MCF 10A (cell line): ENCODE data around the gene CLEC16A. TPM values are rescaled to one million over a fixed set of nuclear protein-coding genes. Genes with fewer than 3 reads are reported as not detected.

Experiments used
- BruUV-seq: library from RNA; stranded (reverse); fragments of 400-500 nt; replicated peaks from 2 replicates; lab custom pipeline; 2021; lab: Mats Ljungman, UMichigan
- CTCF ChIA-PET: fragments of 300-600 bp; sonication (Branson Sonifier 250); formaldehyde crosslinking; extraction: SDS; loops from one replicate; lab custom pipeline; 2021; ENCODE audit warnings: antibody characterized with exemption, inconsistent platforms; lab: Yijun Ruan, JAX
- POLR2A ChIA-PET: fragments of 300-600, 350-650 bp; sonication (Branson Sonifier 250); formaldehyde crosslinking; extraction: SDS; loops from one replicate; lab custom pipeline; 2020; ENCODE audit warnings: antibody characterized with exemption, inconsistent platforms; lab: Yijun Ruan, JAX
- DNase-seq: peaks from one replicate; pipeline ENCODE4 v3.0.0-alpha.2; 2018; ENCODE audit not compliant: unreplicated experiment
- H3K27ac Mint-ChIP-seq: one replicate; pipeline ENCODE4 v1.8.0; 2022; ENCODE audit warnings: mild to moderate bottlenecking, low read depth, mixed read lengths; ENCODE audit not compliant: unreplicated experiment
- H3K27me3 Mint-ChIP-seq: one replicate; pipeline ENCODE4 v1.8.0; 2022; ENCODE audit warnings: mixed read lengths; ENCODE audit not compliant: insufficient read depth, unreplicated experiment
- H3K36me3 Mint-ChIP-seq: one replicate; pipeline ENCODE4 v1.8.0; 2022; ENCODE audit warnings: mild to moderate bottlenecking, moderate library complexity, mixed read lengths; ENCODE audit not compliant: insufficient read depth, unreplicated experiment
- H3K4me1 Mint-ChIP-seq: one replicate; pipeline ENCODE4 v1.8.0; 2022; ENCODE audit warnings: mixed read lengths; ENCODE audit not compliant: insufficient read depth, unreplicated experiment
- H3K4me3 Mint-ChIP-seq: one replicate; pipeline ENCODE4 v1.8.0; 2022; ENCODE audit warnings: mild to moderate bottlenecking, moderate library complexity, mixed read lengths; ENCODE audit not compliant: unreplicated experiment
- H3K9me3 Mint-ChIP-seq: one replicate; pipeline ENCODE4 v1.8.0; 2022; ENCODE audit warnings: mixed read lengths; ENCODE audit not compliant: unreplicated experiment
- intact Hi-C: fragments of 100-400 bp; cut with micrococcal nuclease; formaldehyde crosslinking; loops from 2 replicates; pipeline ENCODE4 v1.14.1; 2022
- total RNA-seq: library from RNA; stranded (reverse); gene quantifications from 2 replicates; pipeline ENCODE4 v1.2.3, GENCODE V29; 2022
- TF ChIP-seq, protein P1 (sequence below): fragments of 200-600 bp; IDR thresholded peaks from one replicate; pipeline ENCODE4 v1.8.0; 2022; ENCODE audit warnings: antibody characterized with exemption, mild to moderate bottlenecking; ENCODE audit not compliant: unreplicated experiment

CLEC16A gene
- total RNA-seq, 1 experiment from 2014 or later = 32.4 TPM

DNA sequence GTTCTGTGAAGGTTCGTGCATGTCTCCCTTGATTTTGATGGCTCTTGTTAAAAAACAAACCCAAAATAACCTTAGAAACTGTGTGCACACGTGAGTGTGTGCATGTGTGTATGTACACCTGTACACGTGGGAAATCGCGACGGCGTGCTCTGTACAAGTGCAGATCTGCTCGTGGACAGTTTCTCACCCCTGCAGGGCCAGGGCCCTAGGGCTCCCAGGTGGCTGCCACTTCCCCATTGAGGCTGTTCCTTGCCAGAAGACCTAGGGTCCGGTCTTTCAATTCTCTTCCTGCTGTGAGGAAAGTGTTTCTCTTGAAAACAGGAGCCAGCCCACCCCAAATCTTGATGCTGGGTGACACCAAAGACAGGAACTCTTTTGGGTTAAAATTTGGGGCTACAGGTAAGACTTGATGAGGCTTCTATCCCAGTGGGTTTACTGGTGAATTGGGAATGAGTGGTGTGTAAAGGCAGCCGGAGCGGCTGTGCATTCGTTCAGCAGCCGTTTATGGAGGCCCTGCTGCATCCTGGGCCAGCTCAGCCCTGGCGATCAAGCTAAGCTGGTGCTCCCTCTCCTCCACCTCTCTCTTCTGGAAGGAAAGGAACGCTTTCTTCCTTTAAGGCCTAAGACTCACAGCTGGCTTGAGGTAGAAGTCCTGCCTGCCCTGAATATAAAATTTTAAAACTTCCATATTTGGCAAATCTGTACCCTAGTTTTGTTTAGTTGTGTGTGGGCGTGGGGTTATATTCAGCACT, 137.9 kb downstream of the CLEC16A start:
- Mint-ChIP-seq H3K27me3 (no peaks in the 10 kb centered on the region), H3K27ac (no peak overlapping the region), H3K4me1 (peaks cover 26% of the 10 kb centered on the region), H3K9me3 (no peaks in the 10 kb centered on the region), H3K4me3 (no peak overlapping the region), H3K36me3 (peaks cover 10% of the 10 kb centered on the region)
- TF ChIP-seq, protein P1, sequence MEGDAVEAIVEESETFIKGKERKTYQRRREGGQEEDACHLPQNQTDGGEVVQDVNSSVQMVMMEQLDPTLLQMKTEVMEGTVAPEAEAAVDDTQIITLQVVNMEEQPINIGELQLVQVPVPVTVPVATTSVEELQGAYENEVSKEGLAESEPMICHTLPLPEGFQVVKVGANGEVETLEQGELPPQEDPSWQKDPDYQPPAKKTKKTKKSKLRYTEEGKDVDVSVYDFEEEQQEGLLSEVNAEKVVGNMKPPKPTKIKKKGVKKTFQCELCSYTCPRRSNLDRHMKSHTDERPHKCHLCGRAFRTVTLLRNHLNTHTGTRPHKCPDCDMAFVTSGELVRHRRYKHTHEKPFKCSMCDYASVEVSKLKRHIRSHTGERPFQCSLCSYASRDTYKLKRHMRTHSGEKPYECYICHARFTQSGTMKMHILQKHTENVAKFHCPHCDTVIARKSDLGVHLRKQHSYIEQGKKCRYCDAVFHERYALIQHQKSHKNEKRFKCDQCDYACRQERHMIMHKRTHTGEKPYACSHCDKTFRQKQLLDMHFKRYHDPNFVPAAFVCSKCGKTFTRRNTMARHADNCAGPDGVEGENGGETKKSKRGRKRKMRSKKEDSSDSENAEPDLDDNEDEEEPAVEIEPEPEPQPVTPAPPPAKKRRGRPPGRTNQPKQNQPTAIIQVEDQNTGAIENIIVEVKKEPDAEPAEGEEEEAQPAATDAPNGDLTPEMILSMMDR = no peak
- intact Hi-C loops = no loop called here
- no TSS peak for BruUV-seq
- POLR2A ChIA-PET = no interaction called here
- no peak for DNase-seq
- CTCF ChIA-PET = interaction anchor here (0.6 to 1.1 kb wide), 2 partner anchors 18 to 34 kb away, joined by 3 read pairs; no protein-coding TSS in a partner anchor

DNA sequence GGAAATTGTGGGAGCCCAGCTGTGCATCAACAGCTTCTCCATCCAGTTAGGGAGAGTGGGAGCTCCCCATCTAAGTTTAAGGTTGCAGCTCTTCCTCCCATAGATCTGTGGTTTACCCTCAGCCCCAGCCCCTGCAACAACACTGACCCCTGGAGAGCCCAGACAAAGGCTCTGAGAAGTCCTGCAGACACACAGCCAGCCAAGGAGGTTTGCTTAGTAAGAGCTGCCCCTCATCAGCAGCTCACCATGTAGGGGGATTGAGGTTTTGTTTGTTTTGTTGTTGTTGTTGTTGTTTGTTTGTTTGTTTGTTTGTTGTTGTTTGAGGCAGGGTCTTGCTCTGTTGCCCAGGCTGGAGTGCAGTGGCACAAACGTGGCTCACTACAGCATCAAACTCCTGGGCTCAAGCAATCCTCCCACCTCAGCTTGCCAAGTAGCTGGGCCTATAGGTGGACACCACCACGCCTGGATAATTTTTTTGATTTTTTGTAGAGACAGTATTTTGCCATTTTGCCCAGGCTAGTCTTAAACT, 138.6 kb downstream of the CLEC16A start:
- Mint-ChIP-seq H3K4me3 (no peak overlapping the region), H3K27me3 (no peaks in the 10 kb centered on the region), H3K4me1 (peaks cover 20% of the 10 kb centered on the region), H3K9me3 (no peaks in the 10 kb centered on the region), H3K27ac (no peak overlapping the region), H3K36me3 (peaks cover 10% of the 10 kb centered on the region)
- CTCF ChIA-PET = interaction anchor here (0.6 to 1.1 kb wide), 2 partner anchors 17 to 33 kb away, joined by 3 read pairs; no protein-coding TSS in a partner anchor
- POLR2A ChIA-PET = no interaction called here
- DNase-seq = no peak
- no TSS peak for BruUV-seq
- intact Hi-C loops = no loop called here
- TF ChIP-seq, protein P1 = no peak

DNA sequence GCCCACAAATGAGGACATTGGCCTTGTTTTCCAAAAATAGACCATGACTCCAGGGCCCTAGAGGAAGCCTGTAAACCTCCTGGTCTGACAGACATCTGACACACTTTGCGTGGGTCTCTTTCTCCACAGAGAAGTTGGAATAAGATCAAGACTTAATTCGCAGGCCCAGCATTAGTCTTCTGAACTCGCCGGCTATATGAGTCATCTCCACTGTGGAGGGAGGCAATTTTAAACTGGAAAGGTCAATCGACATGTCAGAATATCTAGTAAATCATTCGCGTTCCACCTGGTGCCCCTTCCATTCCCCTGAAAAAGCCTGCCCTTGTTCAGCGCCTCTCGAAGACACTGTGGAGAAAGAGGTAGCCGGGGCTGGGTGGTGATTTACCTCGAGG, 140.1 kb downstream of the CLEC16A start:
- Mint-ChIP-seq H3K27ac (no peak overlapping the region), H3K4me1 (peaks cover 6% of the 10 kb centered on the region), H3K9me3 (no peaks in the 10 kb centered on the region), H3K4me3 (no peak overlapping the region), H3K36me3 (peaks cover 18% of the 10 kb centered on the region), H3K27me3 (no peaks in the 10 kb centered on the region)
- intact Hi-C loops = no loop called here
- TF ChIP-seq, protein P1 = no peak
- DNase-seq = peak; percentile 50
- ChIA-PET CTCF (no interaction called here), POLR2A (no interaction called here)
- no TSS peak for BruUV-seq

GRCh38 chr16:11084876-11085485, 140.6 kb downstream of the CLEC16A start:
- CTCF ChIA-PET = no interaction called here

More at GRCh38 chr16:11084876-11085485, 140.6 kb downstream of the CLEC16A start:
- Mint-ChIP-seq H3K4me3 (no peak overlapping the region), H3K27me3 (no peaks in the 10 kb centered on the region), H3K36me3 (peaks cover 19% of the 10 kb centered on the region), H3K27ac (no peak overlapping the region), H3K9me3 (no peaks in the 10 kb centered on the region), H3K4me1 (peaks cover 1% of the 10 kb centered on the region)
- POLR2A ChIA-PET = no interaction called here
- intact Hi-C loops = no loop called here
- no TSS peak for BruUV-seq
- no peak for DNase-seq
- TF ChIP-seq, protein P1 = no peak
